Measurements from ENCODE around the gene DAP3. TPM values are rescaled to one million over a fixed set of nuclear protein-coding genes. Genes with fewer than 3 reads are reported as not detected.
"Not testable (repeated sequence)": the region's sequence is repeated elsewhere in the genome, so short reads cannot be mapped to it uniquely, and the experiment has no call there.

DAP3 gene
- total RNA-seq, 1 donor from 2014 or later, result 149 TPM

GRCh38 chr1:155718524-155719115 is 29.7 kb downstream of the DAP3 start:
- DNase-seq (ENCODE audit: low spot score), result not testable (repeated sequence)

DNA sequence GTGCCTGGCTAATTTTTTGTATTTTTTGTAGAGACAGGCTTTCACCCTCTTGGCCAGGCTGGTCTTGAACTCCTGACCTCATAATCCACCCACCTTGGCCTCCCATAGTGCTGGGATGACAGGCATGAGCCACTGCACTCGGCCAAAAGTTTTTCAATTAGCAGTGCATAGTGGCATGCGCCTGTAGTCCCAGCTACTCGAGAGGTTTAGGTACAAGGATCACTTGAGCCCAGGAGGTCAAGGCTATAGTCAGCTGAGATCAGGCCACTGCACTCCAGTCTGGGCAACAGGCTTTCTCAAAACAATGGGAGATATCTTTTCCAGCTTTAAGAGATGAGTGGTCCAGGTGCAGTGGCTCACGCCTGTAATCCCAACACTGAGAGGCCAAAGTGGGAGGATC is 30.8 kb downstream of the DAP3 start:
- no peak for DNase-seq (ENCODE audit: low spot score)

- no peak for DNase-seq (ENCODE audit: low spot score)
These were observed 36.3 kb downstream of the DAP3 start for GRCh38 chr1:155725142-155725541.

DNA sequence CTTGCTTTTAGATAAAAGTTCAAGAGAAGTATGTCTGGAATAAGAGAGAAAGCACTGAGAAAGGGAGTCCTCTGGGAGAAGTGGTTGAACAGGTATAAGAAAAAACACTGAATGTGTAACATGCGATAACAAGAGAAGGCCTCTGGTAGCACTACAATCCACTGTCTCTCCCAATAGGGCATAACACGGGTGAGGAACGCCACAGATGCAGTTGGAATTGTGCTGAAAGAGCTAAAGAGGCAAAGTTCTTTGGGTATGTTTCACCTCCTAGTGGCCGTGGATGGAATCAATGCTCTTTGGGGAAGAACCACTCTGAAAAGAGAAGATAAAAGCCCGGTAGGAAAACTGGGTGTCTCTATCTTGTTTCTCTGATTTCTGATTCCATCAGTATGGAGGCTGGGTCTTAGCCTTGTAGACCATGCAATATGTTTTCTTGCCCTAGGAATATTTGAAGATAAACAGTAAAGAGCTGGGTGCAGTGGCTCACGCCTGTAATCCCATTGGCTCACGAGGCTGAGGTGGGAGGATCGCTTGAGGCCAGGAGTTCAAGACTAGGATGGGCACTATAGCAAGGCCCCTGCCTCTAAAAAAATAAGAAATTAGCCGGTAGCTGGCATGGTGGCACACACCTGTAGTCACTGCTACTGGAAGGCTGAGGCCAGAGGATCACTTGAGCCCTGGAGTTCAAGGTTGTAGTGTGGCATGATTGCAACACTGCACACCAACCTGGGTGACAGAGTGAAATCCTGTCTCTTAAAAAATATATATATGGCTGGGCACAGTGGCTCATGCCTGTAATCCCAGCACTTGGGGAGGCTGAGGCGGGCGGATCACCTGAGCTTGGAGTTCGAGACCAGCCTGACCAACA is 40.4 kb downstream of the DAP3 start:
- DNase-seq (ENCODE audit: low spot score), result peak; percentile 63

DNA sequence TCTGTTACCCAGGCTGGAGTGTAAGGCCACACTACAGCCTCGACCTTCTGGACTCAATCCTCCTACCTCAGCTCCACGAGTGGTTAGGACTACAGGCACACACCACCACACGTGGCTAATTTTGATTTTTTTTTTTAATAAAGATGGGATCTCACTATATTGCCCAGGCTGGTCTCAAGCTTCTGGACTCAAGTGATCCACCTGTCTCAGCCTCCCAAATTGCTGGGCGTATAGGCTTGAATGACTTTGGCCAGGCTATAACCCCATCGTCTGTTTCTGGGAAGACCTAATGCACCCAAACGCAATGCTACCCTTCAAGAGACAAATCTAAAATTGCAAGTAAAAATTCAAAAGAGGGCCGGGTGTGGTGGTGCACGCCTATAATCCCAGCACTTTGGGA is 52.1 kb downstream of the DAP3 start:
- DNase-seq (ENCODE audit: low spot score), result no peak

- DNase-seq (ENCODE audit: low spot score), result no peak
These were observed 53.0 kb downstream of the DAP3 start for GRCh38 chr1:155741908-155742307.

DNA sequence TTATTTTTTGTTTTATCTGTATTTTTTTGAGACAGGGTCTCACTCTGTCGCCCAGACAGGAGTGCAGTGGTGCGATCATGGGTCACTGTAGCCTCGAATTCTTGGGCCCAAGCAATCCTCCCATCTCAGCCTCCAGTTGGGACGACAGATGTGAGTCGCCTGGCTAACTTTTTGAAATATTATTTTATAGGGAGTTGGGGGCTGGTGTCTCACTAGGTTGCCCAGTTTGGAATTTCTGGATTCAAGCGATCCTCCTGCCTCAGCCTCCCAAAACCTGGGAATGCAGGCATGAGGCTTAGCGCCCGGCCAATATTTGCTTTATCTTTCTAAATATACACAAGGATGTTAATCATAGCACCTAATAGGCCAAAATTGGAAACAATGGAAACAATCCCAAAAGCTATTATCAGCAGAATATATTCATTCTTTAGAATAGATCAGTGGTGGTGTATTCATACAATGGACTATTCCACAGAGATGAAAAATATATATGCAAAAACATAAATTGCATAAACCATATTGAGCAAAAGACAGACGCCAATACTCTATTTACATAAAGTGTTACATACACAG is 55.9 kb downstream of the DAP3 start:
- DNase-seq (ENCODE audit: low spot score), result no peak

- DNase-seq (ENCODE audit: low spot score), result peak; percentile 98
These were observed 56.7 kb downstream of the DAP3 start for GRCh38 chr1:155745284-155746228.

DNA sequence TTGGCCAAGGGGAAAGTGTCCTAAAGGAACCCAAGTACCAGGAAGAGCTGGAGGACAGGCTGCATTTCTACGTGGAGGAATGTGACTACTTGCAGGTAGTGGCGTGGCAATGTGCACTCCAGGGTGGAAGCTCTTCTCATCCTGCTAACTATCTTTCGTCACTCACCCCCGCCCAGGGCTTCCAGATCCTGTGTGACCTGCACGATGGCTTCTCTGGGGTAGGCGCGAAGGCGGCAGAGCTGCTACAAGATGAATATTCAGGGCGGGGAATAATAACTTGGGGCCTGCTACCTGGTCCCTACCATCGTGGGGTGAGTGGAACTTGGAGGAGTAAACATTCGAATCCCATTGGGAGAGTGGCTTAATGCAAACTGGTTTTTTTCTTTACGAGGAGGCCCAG is 58.7 kb downstream of the DAP3 start:
- DNase-seq (ENCODE audit: low spot score), result not testable (repeated sequence)

DNA sequence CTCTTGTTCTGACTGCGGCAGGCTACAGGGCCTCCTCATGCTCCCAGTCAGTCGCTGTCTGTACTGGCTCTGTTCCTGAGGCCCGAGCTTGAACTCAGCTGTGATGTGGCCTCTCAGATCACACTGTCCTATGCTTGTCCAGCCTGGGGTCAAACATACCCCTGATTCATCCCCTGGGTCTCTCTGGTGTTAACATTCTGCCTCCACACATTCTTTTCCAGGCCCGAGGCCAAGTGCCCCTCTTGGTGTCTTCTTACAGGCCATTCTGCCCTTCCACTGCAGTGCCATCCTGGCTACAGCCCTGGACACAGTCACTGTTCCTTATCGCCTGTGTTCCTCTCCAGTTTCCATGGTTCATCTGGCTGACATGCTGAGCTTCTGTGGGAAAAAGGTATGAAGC is 59.2 kb downstream of the DAP3 start:
- not testable (repeated sequence) for DNase-seq (ENCODE audit: low spot score)

DNA sequence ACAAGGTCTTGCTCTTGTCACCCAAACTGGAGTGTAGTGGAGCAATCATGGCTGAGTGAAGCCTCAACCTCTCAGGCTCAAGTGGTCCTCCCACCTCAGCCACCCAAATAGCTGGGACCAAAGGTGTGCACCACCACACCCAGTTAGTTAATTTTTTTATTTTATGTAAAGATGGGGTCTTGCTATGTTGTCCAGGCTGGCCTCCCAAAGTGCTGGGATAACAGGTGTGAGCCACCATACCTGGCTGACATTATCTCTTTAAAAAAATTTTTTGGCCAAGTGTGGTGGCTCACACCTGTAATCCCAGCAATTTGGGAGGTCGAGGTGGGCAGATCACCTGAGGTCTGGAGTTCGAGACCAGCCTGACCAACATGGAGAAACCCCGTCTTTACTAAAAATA is 70.1 kb downstream of the DAP3 start:
- not testable (repeated sequence) for DNase-seq (ENCODE audit: low spot score)

DNA sequence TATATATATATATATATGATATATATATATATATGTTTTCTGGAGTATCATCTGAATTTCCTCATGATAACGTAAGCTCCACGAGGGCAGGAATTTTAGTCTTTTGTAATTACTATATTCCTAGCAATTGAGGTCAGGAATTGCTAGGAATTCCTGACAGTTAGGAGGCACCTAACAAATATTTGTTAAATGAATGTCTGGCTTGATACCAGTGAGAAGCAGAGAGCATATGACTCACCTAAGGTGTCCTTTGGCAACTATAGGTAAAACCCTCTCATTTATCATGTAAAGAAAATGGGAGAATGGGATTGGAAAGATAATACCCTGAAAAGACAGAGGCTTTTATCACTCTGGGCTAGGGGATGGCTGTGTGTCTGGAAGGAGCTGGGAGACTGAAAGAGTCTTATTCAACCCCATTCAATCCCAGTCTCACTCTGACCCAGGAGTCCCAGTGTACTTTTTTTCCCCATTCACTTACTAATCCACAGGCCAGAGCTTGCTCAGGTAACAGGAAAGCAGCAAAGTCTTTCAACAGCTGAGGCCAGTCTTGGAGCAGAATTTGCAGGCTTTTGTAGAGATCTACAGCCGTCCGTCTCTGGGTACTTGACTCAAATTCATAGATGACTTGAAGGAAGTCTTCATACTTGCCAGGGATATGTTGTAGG is 71.2 kb downstream of the DAP3 start:
- DNase-seq (ENCODE audit: low spot score), result no peak

DNA sequence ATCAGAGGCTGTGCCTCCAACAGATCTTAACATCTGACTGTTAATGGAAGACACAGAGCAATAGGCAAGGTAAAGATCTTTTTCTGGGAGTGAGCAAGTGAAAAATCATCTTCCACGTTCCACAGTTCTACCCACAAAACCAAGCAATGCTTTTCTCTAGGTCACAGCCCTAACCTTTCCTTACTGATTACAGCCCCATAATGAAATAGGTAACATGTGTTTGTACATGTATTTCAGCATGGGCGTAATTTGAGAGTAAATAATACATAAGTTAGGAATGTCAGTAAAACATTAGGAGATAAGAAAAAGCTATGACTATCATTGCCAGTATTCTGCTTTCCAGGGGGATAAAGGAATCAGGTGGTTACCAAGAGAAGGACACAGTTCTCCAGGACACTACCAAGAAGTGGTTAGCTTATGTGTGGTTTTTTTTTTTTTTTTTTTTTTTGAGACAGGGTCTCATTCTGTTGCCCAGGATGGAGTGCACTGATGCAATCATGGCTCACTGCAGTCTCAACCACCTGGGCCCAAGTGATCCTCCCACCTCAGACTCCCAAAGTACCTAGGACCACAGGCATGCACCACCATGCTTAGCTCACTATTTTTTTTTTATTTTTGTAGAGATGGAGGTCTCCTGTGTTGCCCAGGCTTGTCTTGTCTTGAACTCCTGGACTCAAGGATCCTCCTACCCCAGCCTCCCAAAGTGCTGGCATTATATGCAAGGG is 72.0 kb downstream of the DAP3 start:
- no peak for DNase-seq (ENCODE audit: low spot score)

- DNase-seq (ENCODE audit: low spot score), result no peak
These were observed 73.0 kb downstream of the DAP3 start for GRCh38 chr1:155761736-155762405.

GRCh38 chr1:155763090-155763815 is 74.4 kb downstream of the DAP3 start:
- peak; percentile 69 for DNase-seq (ENCODE audit: low spot score)

DNA sequence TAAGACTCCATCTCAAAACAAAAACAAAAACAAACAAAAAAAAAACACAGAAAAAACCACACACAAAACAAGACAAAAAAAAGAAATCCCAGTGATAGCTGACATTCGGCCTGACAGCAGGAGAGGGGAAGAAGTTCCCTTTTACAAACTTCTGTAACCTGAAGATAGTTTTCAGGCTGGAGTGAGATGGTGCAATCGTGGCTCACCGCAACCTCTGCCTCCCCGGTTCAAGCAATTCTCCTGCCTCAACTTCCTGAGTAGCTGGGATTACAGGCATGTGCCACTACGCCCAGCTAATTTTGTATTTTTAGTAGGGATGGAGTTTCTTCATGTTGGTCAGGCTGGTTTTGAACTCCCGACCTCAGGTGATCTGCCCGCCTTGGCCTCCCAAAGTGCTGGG is 75.1 kb downstream of the DAP3 start:
- DNase-seq (ENCODE audit: low spot score), result not testable (repeated sequence)

GRCh38 chr1:155767399-155767989 is 78.6 kb downstream of the DAP3 start:
- not testable (repeated sequence) for DNase-seq (ENCODE audit: low spot score)

DNA sequence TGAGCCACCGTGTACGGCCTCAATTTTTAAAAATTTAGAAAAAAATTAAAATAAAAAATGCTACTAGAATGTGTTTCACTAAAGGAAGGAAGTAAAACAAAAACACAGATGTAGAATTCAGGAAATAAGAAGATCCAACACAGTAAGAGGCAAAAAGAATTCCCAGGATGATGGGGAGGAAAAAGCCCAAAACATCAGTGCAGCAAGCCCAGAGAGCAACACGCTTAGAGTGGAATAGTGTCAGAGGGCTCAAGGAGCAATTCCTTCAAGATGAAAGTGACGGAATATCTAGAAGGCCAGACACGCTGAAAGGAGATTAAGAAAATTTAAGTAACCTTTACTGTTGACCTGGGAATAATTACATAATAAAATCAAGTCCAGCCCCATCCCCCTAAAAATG is 80.4 kb downstream of the DAP3 start:
- no peak for DNase-seq (ENCODE audit: low spot score)

DNA sequence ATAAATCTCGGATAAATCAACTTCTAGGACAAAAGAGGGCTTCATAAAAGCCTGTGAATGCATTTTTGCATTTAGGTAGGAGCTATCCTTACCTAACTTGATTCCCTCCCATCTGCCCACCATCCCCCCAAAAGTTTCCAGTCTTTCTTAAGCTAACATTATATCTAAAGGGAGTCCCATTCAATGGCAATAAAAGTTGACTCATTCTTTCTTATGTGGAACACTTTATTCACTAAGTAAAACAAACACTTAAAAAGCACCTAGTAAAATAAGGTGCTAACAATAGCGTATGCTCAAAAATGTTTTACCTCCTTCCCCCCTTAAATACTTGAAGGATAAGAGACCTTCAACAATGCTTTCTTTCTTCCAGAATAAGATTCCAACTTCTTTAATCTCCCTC is 84.3 kb downstream of the DAP3 start:
- DNase-seq (ENCODE audit: low spot score), result no peak

Measured in umbilical cord (tissue), 2 donors.